ENCODE measurements around the gene PPARD. TPM values are rescaled to one million over a fixed set of nuclear protein-coding genes. Genes with fewer than 3 reads are reported as not detected.

The PPARD gene
- total RNA-seq, 1 donor from 2014 or later: 30.2 TPM

GRCh38 chr6:35372633-35373032 is 30.3 kb downstream of the PPARD start:
- no peaks in the 10 kb centered on the region for H3K9me3 ChIP-seq
- no peak overlapping the region for H3K27ac ChIP-seq
- DNase-seq (no peak), ATAC-seq (no peak)
- no peaks in the 10 kb centered on the region for H3K36me3 ChIP-seq
- H3K4me1 ChIP-seq: peaks cover 52% of the 10 kb centered on the region
- no peak for TF ChIP-seq CTCF (IDR thresholded peaks at IDR 0.05)
- no peaks in the 10 kb centered on the region for H3K27me3 ChIP-seq (ENCODE audit: low read depth)
- intact Hi-C loops (cut with DNase I): no loop called here
- no peak overlapping the region for H3K4me3 ChIP-seq

GRCh38 chr6:35376281-35376680 is 33.9 kb downstream of the PPARD start:
- DNase-seq: no peak
- no peak overlapping the region for H3K27ac ChIP-seq
- no peaks in the 10 kb centered on the region for H3K36me3 ChIP-seq
- no peaks in the 10 kb centered on the region for H3K9me3 ChIP-seq
- H3K27me3 ChIP-seq (ENCODE audit: low read depth): no peaks in the 10 kb centered on the region
- peaks cover 27% of the 10 kb centered on the region for H3K4me1 ChIP-seq
- ATAC-seq: no peak
- no peak for TF ChIP-seq CTCF (IDR thresholded peaks at IDR 0.05)
- no peak overlapping the region for H3K4me3 ChIP-seq
- intact Hi-C loops (cut with DNase I): no loop called here

GRCh38 chr6:35377002-35377401 is 34.6 kb downstream of the PPARD start:
- Histone ChIP-seq H3K36me3 (no peaks in the 10 kb centered on the region), H3K27me3 (ENCODE audit: low read depth) (no peaks in the 10 kb centered on the region), H3K27ac (peak overlapping the region; percentile 6), H3K9me3 (no peaks in the 10 kb centered on the region), H3K4me1 (peaks cover 22% of the 10 kb centered on the region), H3K4me3 (no peak overlapping the region)
- no peak for DNase-seq
- no peak for TF ChIP-seq CTCF (IDR thresholded peaks at IDR 0.05)
- ATAC-seq: no peak
- intact Hi-C loops (cut with DNase I): no loop called here

GRCh38 chr6:35378261-35378660 is 35.9 kb downstream of the PPARD start:
- intact Hi-C loops (cut with DNase I): no loop called here
- no peak for ATAC-seq

GRCh38 chr6:35381132-35381531 is 38.8 kb downstream of the PPARD start:
- intact Hi-C loops (cut with DNase I): no loop called here
- H3K9me3 ChIP-seq: no peaks in the 10 kb centered on the region
- ATAC-seq: no peak
- peaks cover 22% of the 10 kb centered on the region for H3K4me1 ChIP-seq
- no peak overlapping the region for H3K27ac ChIP-seq
- no peaks in the 10 kb centered on the region for H3K27me3 ChIP-seq (ENCODE audit: low read depth)
- DNase-seq: no peak
- H3K36me3 ChIP-seq: no peaks in the 10 kb centered on the region
- TF ChIP-seq CTCF (IDR thresholded peaks at IDR 0.05): no peak
- H3K4me3 ChIP-seq: no peak overlapping the region

More at GRCh38 chr6:35378261-35378660, 35.9 kb downstream of the PPARD start:
- Histone ChIP-seq H3K4me3 (no peak overlapping the region), H3K36me3 (no peaks in the 10 kb centered on the region), H3K27ac (no peak overlapping the region), H3K27me3 (ENCODE audit: low read depth) (no peaks in the 10 kb centered on the region), H3K9me3 (no peaks in the 10 kb centered on the region), H3K4me1 (peaks cover 22% of the 10 kb centered on the region)
- no peak for DNase-seq
- TF ChIP-seq CTCF (IDR thresholded peaks at IDR 0.05): no peak

- intact Hi-C loops (cut with DNase I): no loop called here
Measured at GRCh38 chr6:35382015-35382414, 39.7 kb downstream of the PPARD start.

More at GRCh38 chr6:35382015-35382414, 39.7 kb downstream of the PPARD start:
- no peak for DNase-seq
- TF ChIP-seq CTCF (IDR thresholded peaks at IDR 0.05): no peak
- no peaks in the 10 kb centered on the region for H3K27me3 ChIP-seq (ENCODE audit: low read depth)
- no peaks in the 10 kb centered on the region for H3K36me3 ChIP-seq
- no peak overlapping the region for H3K27ac ChIP-seq
- H3K4me3 ChIP-seq: no peak overlapping the region
- ATAC-seq: no peak
- H3K4me1 ChIP-seq: peaks cover 16% of the 10 kb centered on the region
- no peaks in the 10 kb centered on the region for H3K9me3 ChIP-seq

Measured in lower lobe of right lung (tissue), 2 donors.